Gastroesophageal sphincter (tissue), 3 donors: ENCODE data around the gene BCR.

ENCODE experiments used
- EP300 ChIP-seq: sonication (generic); formaldehyde crosslinking; IDR thresholded peaks from one replicate; pipeline ENCODE4 v1.6.1; 2017; ENCODE audit warnings: antibody characterized with exemption, mild to moderate bottlenecking
- POLR2A ChIP-seq, 2 donors: fragments of 450-650 bp; IDR thresholded peaks; one replicate each; pipeline ENCODE4 v1.6.1; 2017; ENCODE audit warnings: antibody characterized with exemption in 2 of 2, mild to moderate bottlenecking in 2 of 2, moderate library complexity in 1 of 2
- POLR2AphosphoS5 ChIP-seq: sonication (generic); formaldehyde crosslinking; IDR thresholded peaks from one replicate; pipeline ENCODE4 v1.6.1; 2017; ENCODE audit warnings: antibody characterized with exemption
- TF ChIP-seq, protein P1 (sequence below), 4 experiments: fragments of 200-600 bp in 2 of 4; fragments of 450-650 bp in 2 of 4; sonication (generic) in 1 of 4; IDR thresholded peaks; one replicate each; pipeline ENCODE4 v1.5.1; 2017 to 2019; ENCODE audit warnings: antibody characterized with exemption in 4 of 4, mild to moderate bottlenecking in 2 of 4, moderate library complexity in 2 of 4

GRCh38 chr22:23146478-23147205 lies 33.7 kb upstream of the BCR start:
- TF ChIP-seq, protein P1, sequence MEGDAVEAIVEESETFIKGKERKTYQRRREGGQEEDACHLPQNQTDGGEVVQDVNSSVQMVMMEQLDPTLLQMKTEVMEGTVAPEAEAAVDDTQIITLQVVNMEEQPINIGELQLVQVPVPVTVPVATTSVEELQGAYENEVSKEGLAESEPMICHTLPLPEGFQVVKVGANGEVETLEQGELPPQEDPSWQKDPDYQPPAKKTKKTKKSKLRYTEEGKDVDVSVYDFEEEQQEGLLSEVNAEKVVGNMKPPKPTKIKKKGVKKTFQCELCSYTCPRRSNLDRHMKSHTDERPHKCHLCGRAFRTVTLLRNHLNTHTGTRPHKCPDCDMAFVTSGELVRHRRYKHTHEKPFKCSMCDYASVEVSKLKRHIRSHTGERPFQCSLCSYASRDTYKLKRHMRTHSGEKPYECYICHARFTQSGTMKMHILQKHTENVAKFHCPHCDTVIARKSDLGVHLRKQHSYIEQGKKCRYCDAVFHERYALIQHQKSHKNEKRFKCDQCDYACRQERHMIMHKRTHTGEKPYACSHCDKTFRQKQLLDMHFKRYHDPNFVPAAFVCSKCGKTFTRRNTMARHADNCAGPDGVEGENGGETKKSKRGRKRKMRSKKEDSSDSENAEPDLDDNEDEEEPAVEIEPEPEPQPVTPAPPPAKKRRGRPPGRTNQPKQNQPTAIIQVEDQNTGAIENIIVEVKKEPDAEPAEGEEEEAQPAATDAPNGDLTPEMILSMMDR (IDR thresholded peaks at IDR 0.05) = no peak
- TF ChIP-seq POLR2A (IDR thresholded peaks at IDR 0.05) = no peak
- TF ChIP-seq POLR2AphosphoS5 = no peak
- no peak for TF ChIP-seq EP300
